HepG2 (cell line): ENCODE measurements around the gene VSIR. TPM values are rescaled to one million over a fixed set of nuclear protein-coding genes. Genes with fewer than 3 reads are reported as not detected.

ENCODE experiments used
- AKAP8 ChIP-seq: sonication (generic); formaldehyde crosslinking; IDR thresholded peaks from 2 replicates; pipeline ENCODE4 v1.5.1; 2020; ENCODE audit warnings: mild to moderate bottlenecking, missing genetic modification reagents
- CTCF ChIP-seq: sonication (generic); formaldehyde crosslinking; IDR thresholded peaks from 2 replicates; pipeline ENCODE4 v1.5.0; 2020; ENCODE audit warnings: mild to moderate bottlenecking, missing genetic modification reagents, moderate library complexity
- FOXO1 ChIP-seq: sonication (generic); formaldehyde crosslinking; IDR thresholded peaks from 2 replicates; pipeline ENCODE4 v1.4.0; 2020; ENCODE audit warnings: missing genetic modification reagents
- IRF2 ChIP-seq: IDR thresholded peaks from 2 replicates; pipeline ENCODE4 v1.6.1; 2018; ENCODE audit warnings: missing genetic modification reagents, missing compliant biosample characterization
- TCF12 ChIP-seq, 2 experiments: fragments of 450-650 bp in 1 of 2; sonication (generic) in 1 of 2; formaldehyde crosslinking in 1 of 2; IDR thresholded peaks; 2 replicates each; pipeline versions ENCODE4 v1.6.1 to v1.8.0; 2017 to 2022; ENCODE audit warnings: antibody characterized with exemption in 1 of 2, mild to moderate bottlenecking in 1 of 2, missing genetic modification reagents in 1 of 2, moderate library complexity in 1 of 2
- ZBTB33 ChIP-seq: sonication (generic); formaldehyde crosslinking; IDR thresholded peaks from 2 replicates; pipeline ENCODE4 v1.4.0; 2020; ENCODE audit warnings: missing genetic modification reagents
- ZNF451 ChIP-seq: sonication (generic); formaldehyde crosslinking; IDR thresholded peaks from 2 replicates; pipeline ENCODE4 v1.5.0; 2020; ENCODE audit warnings: mild to moderate bottlenecking, missing genetic modification reagents
- ZNF720 ChIP-seq: sonication (generic); formaldehyde crosslinking; IDR thresholded peaks from 2 replicates; pipeline ENCODE4 v1.4.0; 2020; ENCODE audit warnings: missing genetic modification reagents
- polyA plus RNA-seq, 8 experiments: library from polyadenylated mRNA; depleted of rRNA in 3 of 8; stranded (reverse) in 7 of 8; unstranded in 1 of 8; fragments of >200 nt; fragmentation: Illumina TruSeq in 4 of 8; extraction: Trizol in 4 of 8; gene quantifications; 2 replicates each; pipeline versions ENCODE4 v1.2.1 to v1.2.3, GENCODE V29; 2011 to 2016; ENCODE audit warnings: low read depth in 4 of 8, missing spikeins in 1 of 8, mixed read lengths in 1 of 8; ENCODE audit not compliant: insufficient read depth in 1 of 8
- total RNA-seq, 5 experiments: library from RNA; depleted of rRNA; stranded (reverse); fragments of >200 nt; fragmentation: Illumina TruSeq; extraction: Trizol; gene quantifications; 2 replicates each; pipeline ENCODE4 v1.2.3, GENCODE V29; 2016; ENCODE audit warnings: low read depth in 1 of 5
- TF ChIP-seq, protein P1 (sequence below): sonication (generic); formaldehyde crosslinking; IDR thresholded peaks from 2 replicates; pipeline ENCODE4 v1.9.0; 2022; ENCODE audit warnings: missing genetic modification reagents, mild to moderate bottlenecking, borderline replicate concordance
- TF ChIP-seq, protein P2 (sequence below): sonication (generic); formaldehyde crosslinking; IDR thresholded peaks from 2 replicates; pipeline ENCODE4 v1.4.0; 2020; ENCODE audit warnings: missing genetic modification reagents
- TF ChIP-seq, protein P3 (sequence below): IDR thresholded peaks from 2 replicates; pipeline ENCODE4 v1.6.1; 2016; ENCODE audit warnings: missing compliant biosample characterization, missing genetic modification reagents, borderline replicate concordance
- TF ChIP-seq, protein P4 (sequence below): sonication (generic); formaldehyde crosslinking; IDR thresholded peaks from 2 replicates; pipeline ENCODE4 v1.4.0; 2020; ENCODE audit warnings: missing genetic modification reagents, low read depth, mild to moderate bottlenecking, borderline replicate concordance

The VSIR gene
- total and polyA plus RNA-seq, 2 of the 13 experiments (the other 11 are each of a cell fraction or from before 2014, with no cell fraction given), result 0.44 to 3.2 TPM

DNA sequence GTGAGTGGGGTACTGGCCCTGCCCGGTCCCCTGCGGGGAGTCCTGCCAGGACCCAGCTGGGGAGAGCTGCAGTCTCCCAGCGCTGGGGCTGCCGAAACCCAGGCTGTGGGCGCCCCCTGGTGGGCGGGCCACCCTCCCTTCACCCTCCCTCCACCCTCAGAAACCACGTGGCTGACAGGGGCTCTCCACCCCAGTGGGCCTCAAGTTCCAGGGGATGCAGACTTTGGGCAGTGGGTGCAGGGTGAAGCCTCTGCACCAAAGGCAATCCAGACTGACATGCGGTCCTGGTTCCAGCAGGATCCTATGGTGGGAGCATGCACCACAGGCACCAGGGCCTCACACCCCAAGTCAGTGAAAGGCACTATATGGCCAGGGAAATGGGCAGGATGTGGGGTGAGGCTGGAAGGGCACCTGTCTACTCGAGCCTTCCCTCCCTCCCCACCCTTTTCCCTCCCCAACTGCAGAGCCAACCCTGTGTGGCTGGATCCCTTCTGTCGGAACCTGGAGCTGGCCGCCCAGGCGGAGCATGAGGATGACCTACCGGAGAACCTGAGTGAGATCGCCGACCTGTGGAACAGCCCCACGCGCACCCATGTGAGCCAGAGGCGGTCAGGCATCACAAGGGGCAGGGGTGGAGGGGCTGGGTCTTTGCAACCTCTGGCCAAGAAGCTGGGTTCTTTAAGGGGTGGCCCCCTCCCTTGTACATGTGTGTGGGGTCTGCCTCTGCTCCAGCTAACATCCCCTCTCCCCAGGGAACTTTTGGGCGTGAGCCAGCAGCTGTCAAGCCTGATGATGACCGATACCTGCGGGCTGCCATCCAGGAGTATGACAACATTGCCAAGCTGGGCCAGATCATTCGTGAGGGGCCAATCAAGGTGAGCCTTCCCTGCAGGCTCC lies 38.9 kb upstream of the VSIR start (continued):
- TF ChIP-seq, protein P1, sequence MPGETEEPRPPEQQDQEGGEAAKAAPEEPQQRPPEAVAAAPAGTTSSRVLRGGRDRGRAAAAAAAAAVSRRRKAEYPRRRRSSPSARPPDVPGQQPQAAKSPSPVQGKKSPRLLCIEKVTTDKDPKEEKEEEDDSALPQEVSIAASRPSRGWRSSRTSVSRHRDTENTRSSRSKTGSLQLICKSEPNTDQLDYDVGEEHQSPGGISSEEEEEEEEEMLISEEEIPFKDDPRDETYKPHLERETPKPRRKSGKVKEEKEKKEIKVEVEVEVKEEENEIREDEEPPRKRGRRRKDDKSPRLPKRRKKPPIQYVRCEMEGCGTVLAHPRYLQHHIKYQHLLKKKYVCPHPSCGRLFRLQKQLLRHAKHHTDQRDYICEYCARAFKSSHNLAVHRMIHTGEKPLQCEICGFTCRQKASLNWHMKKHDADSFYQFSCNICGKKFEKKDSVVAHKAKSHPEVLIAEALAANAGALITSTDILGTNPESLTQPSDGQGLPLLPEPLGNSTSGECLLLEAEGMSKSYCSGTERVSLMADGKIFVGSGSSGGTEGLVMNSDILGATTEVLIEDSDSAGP (CRISPR knock-in tag), result 0 out of 2 replicates have a peak, but pooled peaks have one; percentile 47
- TF ChIP-seq TCF12 (IDR thresholded peaks at IDR 0.05) (no peak), TCF12 (CRISPR knock-in tag; IDR thresholded peaks at IDR 0.05) (no peak), AKAP8 (CRISPR knock-in tag) (peak; percentile 67; the same call in 1 of the 2 replicates), ZNF451 (CRISPR knock-in tag) (0 out of 2 replicates have a peak, but pooled peaks have one; percentile 39), CTCF (CRISPR knock-in tag) (peak; percentile 95), IRF2 (no peak), FOXO1 (0 out of 2 replicates have a peak, but pooled peaks have one; percentile 9), ZNF720 (0 out of 2 replicates have a peak, but pooled peaks have one; percentile 20), ZBTB33 (CRISPR knock-in tag) (0 out of 2 replicates have a peak, but pooled peaks have one; percentile 16)
- TF ChIP-seq, protein P2, sequence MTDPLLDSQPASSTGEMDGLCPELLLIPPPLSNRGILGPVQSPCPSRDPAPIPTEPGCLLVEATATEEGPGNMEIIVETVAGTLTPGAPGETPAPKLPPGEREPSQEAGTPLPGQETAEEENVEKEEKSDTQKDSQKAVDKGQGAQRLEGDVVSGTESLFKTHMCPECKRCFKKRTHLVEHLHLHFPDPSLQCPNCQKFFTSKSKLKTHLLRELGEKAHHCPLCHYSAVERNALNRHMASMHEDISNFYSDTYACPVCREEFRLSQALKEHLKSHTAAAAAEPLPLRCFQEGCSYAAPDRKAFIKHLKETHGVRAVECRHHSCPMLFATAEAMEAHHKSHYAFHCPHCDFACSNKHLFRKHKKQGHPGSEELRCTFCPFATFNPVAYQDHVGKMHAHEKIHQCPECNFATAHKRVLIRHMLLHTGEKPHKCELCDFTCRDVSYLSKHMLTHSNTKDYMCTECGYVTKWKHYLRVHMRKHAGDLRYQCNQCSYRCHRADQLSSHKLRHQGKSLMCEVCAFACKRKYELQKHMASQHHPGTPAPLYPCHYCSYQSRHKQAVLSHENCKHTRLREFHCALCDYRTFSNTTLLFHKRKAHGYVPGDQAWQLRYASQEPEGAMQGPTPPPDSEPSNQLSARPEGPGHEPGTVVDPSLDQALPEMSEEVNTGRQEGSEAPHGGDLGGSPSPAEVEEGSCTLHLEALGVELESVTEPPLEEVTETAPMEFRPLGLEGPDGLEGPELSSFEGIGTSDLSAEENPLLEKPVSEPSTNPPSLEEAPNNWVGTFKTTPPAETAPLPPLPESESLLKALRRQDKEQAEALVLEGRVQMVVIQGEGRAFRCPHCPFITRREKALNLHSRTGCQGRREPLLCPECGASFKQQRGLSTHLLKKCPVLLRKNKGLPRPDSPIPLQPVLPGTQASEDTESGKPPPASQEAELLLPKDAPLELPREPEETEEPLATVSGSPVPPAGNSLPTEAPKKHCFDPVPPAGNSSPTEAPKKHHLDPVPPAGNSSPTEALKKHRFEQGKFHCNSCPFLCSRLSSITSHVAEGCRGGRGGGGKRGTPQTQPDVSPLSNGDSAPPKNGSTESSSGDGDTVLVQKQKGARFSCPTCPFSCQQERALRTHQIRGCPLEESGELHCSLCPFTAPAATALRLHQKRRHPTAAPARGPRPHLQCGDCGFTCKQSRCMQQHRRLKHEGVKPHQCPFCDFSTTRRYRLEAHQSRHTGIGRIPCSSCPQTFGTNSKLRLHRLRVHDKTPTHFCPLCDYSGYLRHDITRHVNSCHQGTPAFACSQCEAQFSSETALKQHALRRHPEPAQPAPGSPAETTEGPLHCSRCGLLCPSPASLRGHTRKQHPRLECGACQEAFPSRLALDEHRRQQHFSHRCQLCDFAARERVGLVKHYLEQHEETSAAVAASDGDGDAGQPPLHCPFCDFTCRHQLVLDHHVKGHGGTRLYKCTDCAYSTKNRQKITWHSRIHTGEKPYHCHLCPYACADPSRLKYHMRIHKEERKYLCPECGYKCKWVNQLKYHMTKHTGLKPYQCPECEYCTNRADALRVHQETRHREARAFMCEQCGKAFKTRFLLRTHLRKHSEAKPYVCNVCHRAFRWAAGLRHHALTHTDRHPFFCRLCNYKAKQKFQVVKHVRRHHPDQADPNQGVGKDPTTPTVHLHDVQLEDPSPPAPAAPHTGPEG (CRISPR knock-in tag), result no peak
- TF ChIP-seq, protein P3, sequence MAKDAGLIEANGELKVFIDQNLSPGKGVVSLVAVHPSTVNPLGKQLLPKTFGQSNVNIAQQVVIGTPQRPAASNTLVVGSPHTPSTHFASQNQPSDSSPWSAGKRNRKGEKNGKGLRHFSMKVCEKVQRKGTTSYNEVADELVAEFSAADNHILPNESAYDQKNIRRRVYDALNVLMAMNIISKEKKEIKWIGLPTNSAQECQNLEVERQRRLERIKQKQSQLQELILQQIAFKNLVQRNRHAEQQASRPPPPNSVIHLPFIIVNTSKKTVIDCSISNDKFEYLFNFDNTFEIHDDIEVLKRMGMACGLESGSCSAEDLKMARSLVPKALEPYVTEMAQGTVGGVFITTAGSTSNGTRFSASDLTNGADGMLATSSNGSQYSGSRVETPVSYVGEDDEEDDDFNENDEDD (CRISPR knock-in tag), result peak; percentile 25; the same call in 1 of the 2 replicates
- TF ChIP-seq, protein P4, sequence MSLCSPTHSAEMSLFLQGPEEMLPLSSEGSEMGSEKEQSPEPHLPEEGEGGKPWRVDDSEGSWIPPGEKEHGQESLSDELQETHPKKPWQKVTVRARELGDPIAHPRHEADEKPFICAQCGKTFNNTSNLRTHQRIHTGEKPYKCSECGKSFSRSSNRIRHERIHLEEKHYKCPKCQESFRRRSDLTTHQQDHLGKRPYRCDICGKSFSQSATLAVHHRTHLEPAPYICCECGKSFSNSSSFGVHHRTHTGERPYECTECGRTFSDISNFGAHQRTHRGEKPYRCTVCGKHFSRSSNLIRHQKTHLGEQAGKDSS, result 0 out of 2 replicates have a peak, but pooled peaks have one; percentile 45
